ENCODE results near the gene DEPP1.

Gene DEPP1

GRCh38 chr10:45000752-45001380, 22.3 kb upstream of the DEPP1 start, which contains the start of gene ZNF22:
ZNF22 (plus strand) TSS chr10:45000923; CDS start chr10:45003369, 2,446 bp downstream.
- Histone ChIP-seq H3K4me1 (peaks cover 6 to 60% (median 48%) of the 10 kb centered on the region in 4 donors), H3K27ac (peak within 1 kb of the TSS; percentile 90 to 97), H3K4me3 (peak within 1 kb of the TSS; percentile 63 to 76), H3K36me3 (peaks cover 0 to 22% (median 14%) of the 10 kb centered on the region in 3 donors), H3K27me3 (no peaks in the 10 kb centered on the region), H3K9me3 (no peaks in the 10 kb centered on the region)
- peak in 1 of 2 experiments; percentile 17 for TF ChIP-seq CTCF (IDR thresholded peaks at IDR 0.05)
- intact Hi-C loops (cut with DNase I; ENCODE audit: low total_unique reads): no loop called here
- peak; percentile 59 to 83 for DNase-seq

- peaks cover 6 to 66% (median 55%) of the 10 kb centered on the region in 4 donors for H3K4me1 ChIP-seq
- peak overlapping the region; percentile 63 to 76 for H3K4me3 ChIP-seq
- intact Hi-C loops (cut with DNase I; ENCODE audit: low total_unique reads): no loop called here
- H3K36me3 ChIP-seq: peaks cover 0 to 20% (median 14%) of the 10 kb centered on the region in 3 donors
- no peaks in the 10 kb centered on the region for H3K27me3 ChIP-seq
- peak overlapping the region; percentile 90 to 97 for H3K27ac ChIP-seq
- DNase-seq: peak; percentile 91
- no peak for TF ChIP-seq CTCF (IDR thresholded peaks at IDR 0.05)
- H3K9me3 ChIP-seq: no peaks in the 10 kb centered on the region
Measured at GRCh38 chr10:45000138-45000751, 21.6 kb upstream of the DEPP1 start.

- peak overlapping the region; percentile 90 to 91 for H3K27ac ChIP-seq
- H3K27me3 ChIP-seq: no peaks in the 10 kb centered on the region
- intact Hi-C loops (cut with DNase I; ENCODE audit: low total_unique reads): no loop called here
- peak; percentile 83 to 84 for DNase-seq
- H3K36me3 ChIP-seq: peaks cover 0 to 1% (median 0%) of the 10 kb centered on the region in 3 donors
- no peaks in the 10 kb centered on the region for H3K9me3 ChIP-seq
- H3K4me1 ChIP-seq: peaks cover 6 to 85% (median 74%) of the 10 kb centered on the region in 4 donors
- no peak for TF ChIP-seq CTCF (IDR thresholded peaks at IDR 0.05)
- H3K4me3 ChIP-seq: no peak overlapping the region
Measured at GRCh38 chr10:44998146-44998631, 19.6 kb upstream of the DEPP1 start.

- peak overlapping the region; percentile 90 to 91 for H3K27ac ChIP-seq
- H3K36me3 ChIP-seq: no peaks in the 10 kb centered on the region
- H3K4me1 ChIP-seq: peaks cover 6 to 89% (median 81%) of the 10 kb centered on the region in 4 donors
- H3K27me3 ChIP-seq: no peaks in the 10 kb centered on the region
- H3K4me3 ChIP-seq: peak overlapping the region in 1 of 2 donors; percentile 31
- no peak for TF ChIP-seq CTCF (IDR thresholded peaks at IDR 0.05)
- H3K9me3 ChIP-seq: no peaks in the 10 kb centered on the region
- intact Hi-C loops (cut with DNase I; ENCODE audit: low total_unique reads): loop anchor here (2.0 kb wide), 1 partner anchor 14 kb away; no protein-coding TSS in a partner anchor
- no peak for DNase-seq
Measured at GRCh38 chr10:44997105-44997748, 18.6 kb upstream of the DEPP1 start.

- peaks cover 6 to 95% (median 89%) of the 10 kb centered on the region in 4 donors for H3K4me1 ChIP-seq
Measured at GRCh38 chr10:44995914-44996669, 17.5 kb upstream of the DEPP1 start.

More at GRCh38 chr10:44995914-44996669, 17.5 kb upstream of the DEPP1 start:
- Histone ChIP-seq H3K4me3 (peak overlapping the region in 1 of 2 donors; percentile 31), H3K36me3 (no peaks in the 10 kb centered on the region), H3K9me3 (no peaks in the 10 kb centered on the region), H3K27ac (peak overlapping the region; percentile 90 to 91), H3K27me3 (no peaks in the 10 kb centered on the region)
- TF ChIP-seq CTCF (IDR thresholded peaks at IDR 0.05): no peak
- peak; percentile 91 to 94 for DNase-seq
- intact Hi-C loops (cut with DNase I; ENCODE audit: low total_unique reads): loop anchor here (2.0 kb wide), 1 partner anchor 13 kb away; no protein-coding TSS in a partner anchor

Data from tibial artery (tissue), 4 donors.